ENCODE measurements around the gene RDX. TPM values are rescaled to one million over a fixed set of nuclear protein-coding genes. Genes with fewer than 3 reads are reported as not detected.

Gene RDX
- total and polyA plus RNA-seq, 2 of the 8 experiments (the other 6 are each of a cell fraction or from before 2014, with no cell fraction given): 27.4 to 100 TPM

GRCh38 chr11:110200836-110201235 lies 95.6 kb downstream of the RDX start (continued):
- no peak for TF ChIP-seq GTF2F1 (IDR thresholded peaks at IDR 0.05; ENCODE audit: borderline replicate concordance, low read depth, low read length)

All from H1 (cell line).